OCI-LY7 (cell line): Measurements from ENCODE around the gene POU4F1.

Source experiments
- EZH2phosphoT487 ChIP-seq: fragments of 200-600 bp; sonication (generic); IDR thresholded peaks from 2 replicates; pipeline ENCODE4 v1.6.1; 2018; ENCODE audit warnings: low read depth, borderline replicate concordance, mild to moderate bottlenecking, mixed run types, antibody characterized with exemption, low read length, moderate library complexity, mixed read lengths
- TF ChIP-seq, protein P1 (sequence below): fragments of 200-600 bp; sonication (generic); conservative IDR thresholded peaks from 2 replicates; pipeline ENCODE4 v1.5.1; 2014; ENCODE audit warnings: mild to moderate bottlenecking, antibody characterized with exemption, low read length, moderate library complexity, mixed read lengths

DNA sequence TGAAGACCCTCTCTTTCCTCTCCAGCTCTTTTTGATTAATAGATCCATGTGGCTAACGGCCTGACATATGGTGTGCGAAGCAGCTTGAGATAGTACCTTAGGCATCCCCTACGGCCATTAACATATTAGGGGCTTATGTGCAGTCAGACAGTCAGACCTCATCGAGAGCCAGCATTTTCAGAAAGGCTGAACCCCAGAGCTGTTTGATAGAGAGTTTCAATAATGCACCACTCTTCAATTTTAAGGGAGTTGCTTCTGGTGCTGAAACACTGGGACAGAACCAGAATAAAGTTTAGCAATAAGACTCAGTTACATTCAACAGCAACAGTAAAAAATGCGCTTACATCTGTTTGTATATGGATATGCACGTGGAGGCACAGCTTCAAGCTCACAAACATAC, 10.8 kb downstream of the POU4F1 start:
- TF ChIP-seq, protein P1, sequence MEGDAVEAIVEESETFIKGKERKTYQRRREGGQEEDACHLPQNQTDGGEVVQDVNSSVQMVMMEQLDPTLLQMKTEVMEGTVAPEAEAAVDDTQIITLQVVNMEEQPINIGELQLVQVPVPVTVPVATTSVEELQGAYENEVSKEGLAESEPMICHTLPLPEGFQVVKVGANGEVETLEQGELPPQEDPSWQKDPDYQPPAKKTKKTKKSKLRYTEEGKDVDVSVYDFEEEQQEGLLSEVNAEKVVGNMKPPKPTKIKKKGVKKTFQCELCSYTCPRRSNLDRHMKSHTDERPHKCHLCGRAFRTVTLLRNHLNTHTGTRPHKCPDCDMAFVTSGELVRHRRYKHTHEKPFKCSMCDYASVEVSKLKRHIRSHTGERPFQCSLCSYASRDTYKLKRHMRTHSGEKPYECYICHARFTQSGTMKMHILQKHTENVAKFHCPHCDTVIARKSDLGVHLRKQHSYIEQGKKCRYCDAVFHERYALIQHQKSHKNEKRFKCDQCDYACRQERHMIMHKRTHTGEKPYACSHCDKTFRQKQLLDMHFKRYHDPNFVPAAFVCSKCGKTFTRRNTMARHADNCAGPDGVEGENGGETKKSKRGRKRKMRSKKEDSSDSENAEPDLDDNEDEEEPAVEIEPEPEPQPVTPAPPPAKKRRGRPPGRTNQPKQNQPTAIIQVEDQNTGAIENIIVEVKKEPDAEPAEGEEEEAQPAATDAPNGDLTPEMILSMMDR: no peak
- TF ChIP-seq EZH2phosphoT487: no peak
